ENCODE data around the gene ARL5C.
A peak's percentile ranks its signal among the peaks of the same experiment; 100 is the strongest.

Gene ARL5C

GRCh38 chr17:39194985-39195524, 29.1 kb upstream of the ARL5C start (continued):
- TF ChIP-seq, protein P1, sequence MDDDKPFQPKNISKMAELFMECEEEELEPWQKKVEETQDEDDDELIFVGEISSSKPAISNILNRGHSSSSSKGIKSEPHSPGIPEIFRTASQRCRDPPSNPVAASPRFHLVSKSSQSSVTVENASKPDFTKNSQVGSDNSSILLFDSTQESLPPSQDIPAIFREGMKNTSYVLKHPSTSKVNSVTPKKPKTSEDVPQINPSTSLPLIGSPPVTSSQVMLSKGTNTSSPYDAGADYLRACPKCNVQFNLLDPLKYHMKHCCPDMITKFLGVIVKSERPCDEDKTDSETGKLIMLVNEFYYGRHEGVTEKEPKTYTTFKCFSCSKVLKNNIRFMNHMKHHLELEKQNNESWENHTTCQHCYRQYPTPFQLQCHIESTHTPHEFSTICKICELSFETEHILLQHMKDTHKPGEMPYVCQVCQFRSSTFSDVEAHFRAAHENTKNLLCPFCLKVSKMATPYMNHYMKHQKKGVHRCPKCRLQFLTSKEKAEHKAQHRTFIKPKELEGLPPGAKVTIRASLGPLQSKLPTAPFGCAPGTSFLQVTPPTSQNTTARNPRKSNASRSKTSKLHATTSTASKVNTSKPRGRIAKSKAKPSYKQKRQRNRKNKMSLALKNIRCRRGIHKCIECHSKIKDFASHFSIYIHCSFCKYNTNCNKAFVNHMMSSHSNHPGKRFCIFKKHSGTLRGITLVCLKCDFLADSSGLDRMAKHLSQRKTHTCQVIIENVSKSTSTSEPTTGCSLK (tag by site-specific recombination; IDR thresholded peaks at IDR 0.05): no peak
- TF ChIP-seq ZNF510 (tag by site-specific recombination; IDR thresholded peaks at IDR 0.05; ENCODE audit: insufficient replicate concordance) (no peak), ZNF792 (tag by site-specific recombination; IDR thresholded peaks at IDR 0.05) (no peak), ZNF19 (tag by site-specific recombination; IDR thresholded peaks at IDR 0.05; ENCODE audit: low read depth) (no peak), ZNF174 (tag by site-specific recombination; IDR thresholded peaks at IDR 0.05) (no peak), GLI4 (tag by site-specific recombination; IDR thresholded peaks at IDR 0.05) (no peak), ZNF10 (tag by site-specific recombination; IDR thresholded peaks at IDR 0.05) (no peak), GLI2 (tag by site-specific recombination; IDR thresholded peaks at IDR 0.05; ENCODE audit: borderline replicate concordance, low read depth) (no peak), ZNF747 (tag by site-specific recombination; IDR thresholded peaks at IDR 0.05) (no peak), ZNF548 (tag by site-specific recombination; IDR thresholded peaks at IDR 0.05) (no peak), ZNF433 (tag by site-specific recombination; IDR thresholded peaks at IDR 0.05; ENCODE audit: low read depth) (no peak), ZNF341 (tag by site-specific recombination; IDR thresholded peaks at IDR 0.05; ENCODE audit: low read depth) (peak; percentile 58), PRDM1 (tag by site-specific recombination; IDR thresholded peaks at IDR 0.05) (no peak), ZBTB11 (tag by site-specific recombination; conservative IDR thresholded peaks at IDR 0.05; ENCODE audit: low read depth) (no peak), ZFP41 (tag by site-specific recombination; IDR thresholded peaks at IDR 0.05; ENCODE audit: borderline replicate concordance) (no peak), ZNF202 (tag by site-specific recombination; IDR thresholded peaks at IDR 0.05; ENCODE audit: borderline replicate concordance) (no peak), ZBTB17 (tag by site-specific recombination; IDR thresholded peaks at IDR 0.05) (peak; percentile 35; the same call in 1 of the 2 replicates)
- TF ChIP-seq, protein P2, sequence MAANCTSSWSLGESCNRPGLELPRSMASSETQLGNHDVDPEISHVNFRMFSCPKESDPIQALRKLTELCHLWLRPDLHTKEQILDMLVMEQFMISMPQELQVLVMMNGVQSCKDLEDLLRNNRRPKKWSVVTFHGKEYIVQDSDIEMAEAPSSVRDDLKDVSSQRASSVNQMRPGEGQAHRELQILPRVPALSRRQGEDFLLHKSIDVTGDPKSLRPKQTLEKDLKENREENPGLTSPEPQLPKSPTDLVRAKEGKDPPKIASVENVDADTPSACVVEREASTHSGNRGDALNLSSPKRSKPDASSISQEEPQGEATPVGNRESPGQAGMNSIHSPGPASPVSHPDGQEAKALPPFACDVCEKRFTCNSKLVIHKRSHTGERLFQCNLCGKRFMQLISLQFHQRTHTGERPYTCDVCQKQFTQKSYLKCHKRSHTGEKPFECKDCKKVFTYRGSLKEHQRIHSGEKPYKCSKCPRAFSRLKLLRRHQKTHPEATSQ (tag by site-specific recombination; IDR thresholded peaks at IDR 0.05): no peak

GRCh38 chr17:39194089-39194984, 28.4 kb upstream of the ARL5C start:
- peaks cover 19% of the 10 kb centered on the region; the same call in 1 of the 2 replicates for H3K4me1 ChIP-seq (ENCODE audit: control insufficient read depth, insufficient read depth, low read length)
- H3K27ac ChIP-seq (ENCODE audit: extremely low read depth, low read depth, low read length): no peak overlapping the region
- peaks cover 19 to 40% of the 10 kb centered on the region in 2 experiments for H3K36me3 ChIP-seq (ENCODE audit: control insufficient read depth in 2 of 2, insufficient read depth in 1 of 2, low read length in 2 of 2)
- POLR2A ChIA-PET: interaction anchor here (0.7 to 1.5 kb wide), 3 partner anchors 20 to 322 kb away, joined by 3 to 4 read pairs (median 3); no protein-coding TSS in a partner anchor
- H3K9me3 ChIP-seq (ENCODE audit: control insufficient read depth, insufficient read depth, low read depth, low read length): no peaks in the 10 kb centered on the region
- no peak overlapping the region for H3K4me3 ChIP-seq (ENCODE audit: low read depth, low read length)
- CTCF ChIA-PET: interaction anchor here (0.6 to 3.5 kb wide), 6 partner anchors 12 to 428 kb away, joined by 3 to 28 read pairs (median 6); no protein-coding TSS in a partner anchor
- TF ChIP-seq KLF16 (tag by site-specific recombination; IDR thresholded peaks at IDR 0.05) (no peak), ZNF223 (tag by site-specific recombination; IDR thresholded peaks at IDR 0.05) (no peak), ZNF10 (tag by site-specific recombination; IDR thresholded peaks at IDR 0.05) (peak; percentile 73), CTCF (tag by site-specific recombination; IDR thresholded peaks at IDR 0.05) (peak; percentile 78), ZNF266 (tag by site-specific recombination; IDR thresholded peaks at IDR 0.05; ENCODE audit: low read depth) (no peak), ZNF133 (tag by site-specific recombination; IDR thresholded peaks at IDR 0.05) (no peak), MYNN (tag by site-specific recombination; IDR thresholded peaks at IDR 0.05; ENCODE audit: borderline replicate concordance) (no peak), ZNF692 (tag by site-specific recombination; IDR thresholded peaks at IDR 0.05) (0 out of 2 replicates have a peak, but pooled peaks have one; percentile 24)
